Neuronal stem cell (in vitro differentiated cells): Measurements from ENCODE around the gene PLEKHN1.

Source experiments
- DNase-seq: peaks from one replicate; pipeline ENCODE4 v3.0.0-alpha.2; 2013; ENCODE audit warnings: low spot score
- H2AFZ ChIP-seq: one replicate; pipeline ENCODE4 v1.6.1; 2013; ENCODE audit warnings: mild to moderate bottlenecking, low read length, inconsistent platforms
- H2AK5ac ChIP-seq: 2 replicates; pipeline ENCODE4 v1.6.1; 2013; ENCODE audit warnings: low read depth, mild to moderate bottlenecking, inconsistent platforms, low read length, moderate library complexity, mixed read lengths
- H2BK120ac ChIP-seq: 2 replicates; pipeline ENCODE4 v1.6.1; 2013; ENCODE audit warnings: low read depth, mild to moderate bottlenecking, inconsistent platforms, low read length, moderate library complexity, mixed read lengths
- H2BK12ac ChIP-seq: one replicate; pipeline ENCODE4 v1.6.1; 2013; ENCODE audit warnings: low read length, inconsistent platforms
- H2BK15ac ChIP-seq: 2 replicates; pipeline ENCODE4 v1.6.1; 2013; ENCODE audit warnings: mild to moderate bottlenecking, low read length, inconsistent platforms, mixed read lengths
- H2BK5ac ChIP-seq: one replicate; pipeline ENCODE4 v1.6.1; 2013; ENCODE audit warnings: inconsistent platforms, mild to moderate bottlenecking, low read length, moderate library complexity
- H3K14ac ChIP-seq: one replicate; pipeline ENCODE4 v1.6.1; 2013; ENCODE audit warnings: low read length, inconsistent platforms
- H3K18ac ChIP-seq: 2 replicates; pipeline ENCODE4 v1.6.1; 2013; ENCODE audit warnings: low read length, inconsistent platforms
- H3K23ac ChIP-seq: 2 replicates; pipeline ENCODE4 v1.6.1; 2013; ENCODE audit warnings: low read depth, mild to moderate bottlenecking, mixed read lengths, low read length, inconsistent platforms; ENCODE audit not compliant: poor library complexity
- H3K27ac ChIP-seq: replicated peaks from 3 replicates; pipeline ENCODE4 v1.5.1; 2013; ENCODE audit warnings: low read length, inconsistent platforms
- H3K27me3 ChIP-seq, 3 experiments: 2 replicates each; pipeline ENCODE4 v1.6.1; 2013; ENCODE audit warnings: low read length in 3 of 3, mild to moderate bottlenecking in 2 of 3, inconsistent platforms in 1 of 3, low read depth in 1 of 3, mixed read lengths in 1 of 3, moderate library complexity in 1 of 3; ENCODE audit not compliant: control insufficient read depth in 3 of 3, insufficient read depth in 3 of 3
- H3K36me3 ChIP-seq, 2 donors: replicated peaks in 1 of 2; 2 replicates each; pipeline ENCODE4 v1.6.1; 2013; ENCODE audit warnings: low read length in 2 of 2; ENCODE audit not compliant: control insufficient read depth in 2 of 2, insufficient read depth in 2 of 2
- H3K4ac ChIP-seq: 2 replicates; pipeline ENCODE4 v1.6.1; 2013; ENCODE audit warnings: inconsistent platforms, mild to moderate bottlenecking, low read length, moderate library complexity
- H3K4me1 ChIP-seq, 2 donors: 1 replicate in 1 of 2; 2 replicates in 1 of 2; pipeline ENCODE4 v1.6.1; 2013; ENCODE audit warnings: low read length in 2 of 2, low read depth in 1 of 2; ENCODE audit not compliant: control insufficient read depth in 2 of 2, insufficient read depth in 1 of 2
- H3K4me2 ChIP-seq: one replicate; pipeline ENCODE4 v1.6.1; 2013; ENCODE audit warnings: mild to moderate bottlenecking, low read length, inconsistent platforms; ENCODE audit not compliant: insufficient read depth, poor library complexity, severe bottlenecking
- H3K4me3 ChIP-seq, 2 donors: 2 replicates each; pipeline ENCODE4 v1.5.1; 2013; ENCODE audit warnings: low read length in 2 of 2, mild to moderate bottlenecking in 2 of 2, inconsistent platforms in 1 of 2, moderate library complexity in 1 of 2
- H3K79me1 ChIP-seq: one replicate; pipeline ENCODE4 v1.6.1; 2013; ENCODE audit warnings: low read depth, mild to moderate bottlenecking, inconsistent platforms, low read length, moderate library complexity
- H3K9ac ChIP-seq: one replicate; pipeline ENCODE4 v1.6.1; 2013; ENCODE audit warnings: mild to moderate bottlenecking, low read depth, low read length, inconsistent platforms; ENCODE audit not compliant: poor library complexity
- H3K9me3 ChIP-seq, 2 donors: replicated peaks in 1 of 2; 2 replicates each; pipeline versions ENCODE3 to v1.6.1; 2013; ENCODE audit warnings: low read length in 2 of 2, mild to moderate bottlenecking in 2 of 2, inconsistent platforms in 1 of 2, low read depth in 1 of 2, mixed read lengths in 1 of 2, moderate library complexity in 1 of 2; ENCODE audit not compliant: control insufficient read depth in 2 of 2, insufficient read depth in 1 of 2
- H4K8ac ChIP-seq: one replicate; pipeline ENCODE4 v1.6.1; 2013; ENCODE audit warnings: low read depth, mild to moderate bottlenecking, inconsistent platforms, low read length, moderate library complexity
- H4K91ac ChIP-seq: one replicate; pipeline ENCODE4 v1.6.1; 2013; ENCODE audit warnings: low read length, low read depth, mild to moderate bottlenecking, inconsistent platforms; ENCODE audit not compliant: poor library complexity
- WGBS, 2 donors: extraction: QIAGEN DNeasy Blood & Tissue Kit; methylation state at CpG; one replicate each; pipeline ENCODE4 v1.1.7; 2013; ENCODE audit warnings: missing lambda C conversion rate in 2 of 2, mixed read lengths in 1 of 2; ENCODE audit not compliant: insufficient read length in 2 of 2, insufficient replicate concordance in 1 of 2; ENCODE audit errors: extremely low coverage in 2 of 2; 5-methylcytosine and 5-hydroxymethylcytosine counted together

PLEKHN1 gene

GRCh38 chr1:996851-997712 is 30.8 kb downstream of the PLEKHN1 start:
- Histone ChIP-seq H3K18ac (peak overlapping the region; percentile 99), H3K4me2 (peak overlapping the region; percentile 93), H3K36me3 (peaks cover 0 to 5% of the 10 kb centered on the region in 2 donors), H2AK5ac (peak overlapping the region; percentile 33), H2BK12ac (peak overlapping the region; percentile 88), H3K79me1 (peaks cover 22% of the 10 kb centered on the region), H4K8ac (no peak overlapping the region), H2AFZ (no peak overlapping the region), H3K27ac (peak overlapping the region; percentile 25), H3K27me3 (peaks cover 0 to 9% (median 0%) of the 10 kb centered on the region in 3 experiments), H2BK5ac (peak overlapping the region; percentile 29), H3K4ac (peak overlapping the region; percentile 10), H2BK15ac (peak overlapping the region; percentile 45), H3K4me3 (no peak overlapping the region), H3K9me3 (peaks cover 6 to 7% of the 10 kb centered on the region in 2 donors), H3K9ac (peak overlapping the region; percentile 91), H2BK120ac (peak overlapping the region; percentile 41), H3K4me1 (peaks cover 17 to 19% of the 10 kb centered on the region in 2 donors), H3K14ac (peak overlapping the region; percentile 14), H4K91ac (peak overlapping the region; percentile 43), H3K23ac (peak overlapping the region; percentile 91)
- WGBS, 2 donors, result no CpG with 5 or more reads among the region's 24 CpGs
- no peak for DNase-seq

DNA sequence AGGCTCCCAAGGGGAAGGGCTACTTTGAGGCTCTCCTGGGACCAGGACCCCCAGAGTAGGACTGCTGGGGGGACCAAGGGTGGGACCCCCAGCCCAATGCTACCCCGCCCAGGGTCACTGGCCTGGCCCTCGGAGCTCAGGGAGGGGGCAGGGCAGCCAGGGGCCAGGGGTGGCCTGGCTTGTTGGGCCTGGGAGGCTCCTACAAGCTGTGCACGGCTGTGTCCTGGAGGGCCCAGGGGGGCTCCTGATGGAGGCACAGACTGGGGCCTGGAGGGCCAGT is 31.4 kb downstream of the PLEKHN1 start:
- peak overlapping the region; percentile 91 for H3K9ac ChIP-seq
- peak overlapping the region; percentile 43 for H4K91ac ChIP-seq
- H3K4ac ChIP-seq, result peak overlapping the region; percentile 10
- peaks cover 4 to 5% of the 10 kb centered on the region in 2 donors for H3K9me3 ChIP-seq
- H3K4me2 ChIP-seq, result peak overlapping the region; percentile 93
- H3K18ac ChIP-seq, result peak overlapping the region; percentile 99
- peak overlapping the region; percentile 15 to 90 for H3K4me3 ChIP-seq
- H3K23ac ChIP-seq, result peak overlapping the region; percentile 91
- peaks cover 0 to 9% (median 0%) of the 10 kb centered on the region in 3 experiments for H3K27me3 ChIP-seq
- H2BK5ac ChIP-seq, result peak overlapping the region; percentile 29
- peak overlapping the region; percentile 14 for H3K14ac ChIP-seq
- peak overlapping the region; percentile 88 for H2BK12ac ChIP-seq
- H3K27ac ChIP-seq, result peak overlapping the region; percentile 25
- peak overlapping the region; percentile 45 for H2BK15ac ChIP-seq
- H2AFZ ChIP-seq, result no peak overlapping the region
- peaks cover 22% of the 10 kb centered on the region for H3K79me1 ChIP-seq
- peaks cover 17 to 19% of the 10 kb centered on the region in 2 donors for H3K4me1 ChIP-seq
- H4K8ac ChIP-seq, result no peak overlapping the region
- peak overlapping the region; percentile 41 for H2BK120ac ChIP-seq
- no CpG with 5 or more reads among the region's 3 CpGs for WGBS, 2 donors
- DNase-seq, result no peak
- peaks cover 0 to 5% of the 10 kb centered on the region in 2 donors for H3K36me3 ChIP-seq
- H2AK5ac ChIP-seq, result peak overlapping the region; percentile 33

- Histone ChIP-seq H3K18ac (peak overlapping the region; percentile 99), H4K8ac (no peak overlapping the region), H2BK120ac (peak overlapping the region; percentile 41), H3K23ac (peak overlapping the region; percentile 91), H2BK5ac (peak overlapping the region; percentile 99), H2AK5ac (peak overlapping the region; percentile 33), H3K79me1 (peaks cover 24% of the 10 kb centered on the region), H3K4me3 (peak overlapping the region; percentile 88 to 90), H3K4me1 (peaks cover 19% of the 10 kb centered on the region in 2 donors), H4K91ac (no peak overlapping the region), H3K9ac (peak overlapping the region; percentile 91), H2BK15ac (peak overlapping the region; percentile 89), H2BK12ac (peak overlapping the region; percentile 73), H3K4me2 (peak overlapping the region; percentile 93), H3K4ac (peak overlapping the region; percentile 53), H3K36me3 (peaks cover 0 to 8% of the 10 kb centered on the region in 2 donors), H2AFZ (no peak overlapping the region), H3K27me3 (peaks cover 0 to 12% (median 0%) of the 10 kb centered on the region in 3 experiments), H3K27ac (no peak overlapping the region), H3K14ac (peak overlapping the region; percentile 98), H3K9me3 (peaks cover 1 to 2% of the 10 kb centered on the region in 2 donors)
- no peak for DNase-seq
- no CpG with 5 or more reads among the region's 75 CpGs for WGBS, 2 donors
Measured at GRCh38 chr1:997993-998744, 31.9 kb downstream of the PLEKHN1 start.

- Histone ChIP-seq H4K8ac (no peak overlapping the region), H3K4me2 (peak overlapping the region; percentile 93), H3K14ac (peak overlapping the region; percentile 94), H3K9me3 (peaks cover 0 to 1% of the 10 kb centered on the region in 2 donors), H2BK15ac (peak overlapping the region; percentile 94), H3K36me3 (peaks cover 0 to 8% of the 10 kb centered on the region in 2 donors), H3K9ac (peak overlapping the region; percentile 99), H2AFZ (peak overlapping the region; percentile 96), H2BK5ac (peak overlapping the region; percentile 99), H3K4me1 (peaks cover 23 to 24% of the 10 kb centered on the region in 2 donors), H2BK12ac (no peak overlapping the region), H3K4me3 (peak overlapping the region; percentile 88 to 99), H3K4ac (no peak overlapping the region), H3K27me3 (peaks cover 0 to 12% (median 0%) of the 10 kb centered on the region in 3 experiments), H2AK5ac (peak overlapping the region; percentile 99), H3K23ac (peak overlapping the region; percentile 91), H2BK120ac (no peak overlapping the region), H4K91ac (no peak overlapping the region), H3K27ac (peak overlapping the region; percentile 39), H3K18ac (peak overlapping the region; percentile 100), H3K79me1 (peaks cover 27% of the 10 kb centered on the region)
- WGBS, 2 donors, result no CpG with 5 or more reads among the region's 27 CpGs
- no peak for DNase-seq
Measured at GRCh38 chr1:998745-998994, 32.4 kb downstream of the PLEKHN1 start.
